GM12891 (cell line): ENCODE measurements around the gene GRK6.
A peak's percentile ranks its signal among the peaks of the same experiment; 100 is the strongest.

Source experiments
- DNase-seq: peaks from one replicate; pipeline ENCODE4 v3.0.0; 2011; ENCODE audit warnings: low spot score; ENCODE audit not compliant: insufficient read length
- FAIRE-seq: peaks from 2 replicates; lab custom pipeline; 2011; peaks lifted over from hg19 to GRCh38; lab: Jason Lieb, UNC
- PAX5 ChIP-seq: IDR thresholded peaks from 2 replicates; pipeline ENCODE4 v1.6.1; 2011; ENCODE audit warnings: low read length, moderate library complexity, mild to moderate bottlenecking; ENCODE audit not compliant: insufficient read depth, severe bottlenecking
- POLR2A ChIP-seq: IDR thresholded peaks from 2 replicates; pipeline ENCODE4 v1.6.1; 2011; ENCODE audit warnings: low read depth, low read length, control low read depth
- POLR2AphosphoS5 ChIP-seq: IDR thresholded peaks from 2 replicates; pipeline ENCODE4 v1.6.1; 2011; ENCODE audit warnings: low read depth, low read length, control low read depth
- POU2F2 ChIP-seq: IDR thresholded peaks from 2 replicates; pipeline ENCODE4 v1.6.1; 2011; ENCODE audit warnings: low read depth, mild to moderate bottlenecking, control low read depth, low read length, moderate library complexity
- SPI1 ChIP-seq: IDR thresholded peaks from 2 replicates; pipeline ENCODE4 v1.6.1; 2011; ENCODE audit warnings: low read depth, low read length, control low read depth
- TAF1 ChIP-seq: IDR thresholded peaks from 2 replicates; pipeline ENCODE4 v1.6.1; 2011; ENCODE audit warnings: low read depth, low read length, control low read depth

The GRK6 gene

DNA sequence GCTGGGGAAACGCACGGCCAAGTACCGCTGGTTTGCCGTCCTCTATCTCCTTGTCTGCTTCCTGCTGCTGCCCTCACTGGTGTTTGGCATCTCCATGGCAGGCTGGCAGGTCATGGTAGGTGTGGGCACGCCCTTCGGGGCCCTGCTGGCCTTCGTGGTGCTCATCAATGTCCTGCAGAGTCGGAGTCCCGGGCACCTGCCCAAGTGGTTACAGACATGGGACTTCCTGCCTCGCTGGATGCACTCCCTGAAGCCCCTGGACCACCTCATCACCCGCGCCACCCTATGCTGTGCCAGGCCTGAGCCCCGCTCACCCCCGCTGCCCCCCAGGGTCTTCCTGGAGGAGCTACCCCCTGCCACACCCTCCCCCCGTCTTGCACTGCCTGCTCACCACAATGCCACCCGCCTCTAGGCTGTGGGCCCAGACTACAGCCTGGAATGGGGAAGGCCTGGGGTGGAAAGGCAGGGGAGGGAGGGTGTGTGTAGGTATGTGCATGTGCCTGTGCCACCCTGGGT is 28.5 kb upstream of the GRK6 start:
- no peak for TF ChIP-seq POU2F2
- TF ChIP-seq TAF1: no peak
- no peak for TF ChIP-seq PAX5
- TF ChIP-seq POLR2A: no peak
- TF ChIP-seq SPI1: no peak
- no peak for TF ChIP-seq POLR2AphosphoS5
- DNase-seq (no peak), FAIRE-seq (no peak)

GRCh38 chr5:177399997-177400868 is 26.2 kb upstream of the GRK6 start, which contains the start of gene PFN3:
TSS of gene PFN3 (minus strand) at chr5:177400661. CDS start at chr5:177400576, 85 bp downstream.
- FAIRE-seq: no peak

DNA sequence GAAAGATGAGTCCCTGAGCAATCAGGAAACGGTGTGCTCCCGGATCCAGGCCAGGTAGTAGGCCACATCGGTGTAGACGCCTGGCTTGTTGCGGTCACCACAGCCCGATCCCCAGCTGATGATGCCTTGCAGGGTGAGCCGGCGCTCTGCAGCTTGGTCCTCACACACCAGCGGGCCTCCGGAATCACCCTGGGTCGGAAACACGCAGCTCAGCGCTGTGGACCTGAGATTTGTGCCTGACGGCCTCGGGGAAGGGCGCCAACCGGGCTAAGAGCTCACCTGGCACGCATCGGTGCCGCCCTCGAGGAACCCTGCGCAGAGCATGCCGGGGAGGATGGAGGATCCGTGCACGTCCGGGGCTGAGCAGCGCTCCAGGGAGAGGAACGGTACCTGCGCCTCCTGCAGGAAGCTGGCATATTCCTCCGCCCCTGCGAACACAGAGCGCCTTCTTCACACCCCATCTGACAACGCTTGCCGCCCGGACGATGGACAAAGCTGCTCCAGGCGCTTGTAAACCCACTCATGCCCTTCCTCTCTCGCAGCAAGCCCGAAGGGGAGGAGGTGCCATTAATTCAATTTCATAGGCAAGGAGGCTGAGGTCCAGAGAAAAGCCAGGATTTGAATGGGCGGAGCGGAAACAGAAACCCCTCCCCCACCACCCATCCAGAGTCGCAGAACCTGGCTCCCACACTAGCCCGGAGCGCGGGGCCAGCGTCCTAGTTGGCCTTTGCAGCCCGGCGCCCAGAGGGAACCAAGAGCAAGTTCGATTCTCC is 24.0 kb upstream of the GRK6 start:
- TF ChIP-seq POLR2AphosphoS5 (no peak), TAF1 (no peak), PAX5 (no peak), SPI1 (no peak), POLR2A (no peak), POU2F2 (no peak)
- FAIRE-seq: peak; percentile 87
- peak; percentile 67 for DNase-seq

More at GRCh38 chr5:177399997-177400868, 26.2 kb upstream of the GRK6 start, which contains the start of gene PFN3:
- no peak for TF ChIP-seq SPI1
- no peak for TF ChIP-seq POLR2AphosphoS5
- TF ChIP-seq TAF1: no peak
- no peak for TF ChIP-seq PAX5
- no peak for TF ChIP-seq POU2F2
- TF ChIP-seq POLR2A: no peak
- DNase-seq: no peak

DNA sequence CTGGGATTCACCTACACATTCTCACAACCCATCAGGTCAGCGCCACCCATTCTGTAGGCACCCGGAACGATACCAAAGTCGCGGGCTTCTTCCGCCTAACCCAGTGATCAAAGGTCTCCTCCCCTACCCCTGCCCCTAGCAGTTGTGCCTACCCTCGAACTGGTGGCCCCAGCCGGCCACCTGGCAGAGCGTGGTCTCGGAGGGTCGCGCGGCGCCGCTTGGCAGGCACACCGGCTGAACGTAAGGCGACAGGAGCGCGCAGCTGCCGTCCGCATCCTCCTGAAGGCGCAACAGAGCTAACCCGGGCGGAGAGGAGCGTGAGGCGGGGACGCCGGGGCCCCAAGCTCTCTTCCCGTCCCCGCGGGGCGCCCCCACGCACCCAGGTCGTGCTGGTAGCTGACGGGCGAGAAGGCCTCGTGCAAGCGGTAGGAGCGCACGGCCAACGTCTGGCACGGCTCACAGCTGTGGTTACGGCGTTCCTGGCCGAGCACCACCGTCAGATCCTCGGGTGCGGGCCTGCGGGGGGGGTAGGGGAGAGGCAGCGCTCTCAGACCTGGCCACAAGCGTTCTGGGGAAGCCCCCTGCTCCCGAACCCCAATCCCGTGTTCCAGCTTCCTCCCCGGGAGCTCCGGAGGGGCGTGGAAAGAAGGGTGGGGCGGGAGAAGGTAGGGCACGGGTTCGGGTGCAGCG is 23.2 kb upstream of the GRK6 start:
- TF ChIP-seq POLR2AphosphoS5: no peak
- FAIRE-seq (no peak), DNase-seq (peak; percentile 72)

- FAIRE-seq (peak; percentile 100), DNase-seq (peak; percentile 96)
- TF ChIP-seq POLR2A (no peak), PAX5 (peak; percentile 12), TAF1 (no peak), POLR2AphosphoS5 (no peak), SPI1 (peak; percentile 34; the same call in 1 of the 2 replicates), POU2F2 (0 out of 2 replicates have a peak, but pooled peaks have one; percentile 37)
Measured at GRCh38 chr5:177403792-177404640, 22.5 kb upstream of the GRK6 start.

GRCh38 chr5:177404641-177405179 is 21.8 kb upstream of the GRK6 start:
- FAIRE-seq: peak; percentile 9
- TF ChIP-seq SPI1 (no peak), POLR2A (no peak)

DNA sequence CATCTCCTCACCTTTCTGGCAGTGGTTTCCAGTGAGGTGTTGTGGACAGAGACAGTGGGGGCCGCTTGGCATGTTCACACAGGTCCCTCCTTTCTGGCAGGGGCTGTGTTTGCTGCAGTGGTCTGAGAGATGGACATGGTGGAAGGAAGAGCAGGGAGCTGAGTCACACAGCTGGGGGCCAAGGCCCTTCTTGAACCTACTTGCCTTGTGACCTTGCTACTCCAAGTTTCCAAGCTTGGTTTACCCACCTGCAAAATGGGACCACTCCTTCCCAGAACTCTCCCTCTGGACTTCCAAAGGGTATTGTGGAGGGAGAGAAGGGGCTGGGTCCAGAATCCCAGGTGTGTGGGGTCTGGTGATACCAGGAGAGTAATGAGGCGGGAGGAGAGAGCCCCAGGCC is 21.2 kb upstream of the GRK6 start:
- DNase-seq (no peak), FAIRE-seq (no peak)
- TF ChIP-seq POU2F2 (no peak), SPI1 (no peak), TAF1 (0 out of 2 replicates have a peak, but pooled peaks have one; percentile 25)

More at GRCh38 chr5:177404641-177405179, 21.8 kb upstream of the GRK6 start:
- DNase-seq: no peak

DNA sequence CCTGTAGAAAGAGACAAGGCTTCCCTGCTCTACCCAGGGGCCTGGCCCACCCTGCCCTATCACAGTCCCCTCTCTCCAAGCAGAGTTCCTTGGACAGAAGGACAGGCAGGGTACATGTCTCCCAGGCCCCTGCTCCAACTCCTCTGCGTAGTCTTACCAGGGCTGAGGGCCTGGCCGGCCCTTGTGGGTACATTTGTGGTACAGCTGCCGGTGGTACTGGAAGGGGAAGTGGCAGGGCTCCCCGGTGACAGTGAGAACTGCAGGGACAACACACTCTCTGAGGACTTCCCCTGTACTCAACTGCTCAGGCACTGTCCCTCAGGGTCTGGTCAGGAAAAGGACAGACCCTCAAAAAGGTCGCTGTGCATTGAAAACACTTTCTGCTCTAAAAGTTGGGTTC is 20.7 kb upstream of the GRK6 start:
- no peak for DNase-seq
- peak; percentile 56 for FAIRE-seq
- TF ChIP-seq SPI1 (peak; percentile 63), POLR2A (no peak)

DNA sequence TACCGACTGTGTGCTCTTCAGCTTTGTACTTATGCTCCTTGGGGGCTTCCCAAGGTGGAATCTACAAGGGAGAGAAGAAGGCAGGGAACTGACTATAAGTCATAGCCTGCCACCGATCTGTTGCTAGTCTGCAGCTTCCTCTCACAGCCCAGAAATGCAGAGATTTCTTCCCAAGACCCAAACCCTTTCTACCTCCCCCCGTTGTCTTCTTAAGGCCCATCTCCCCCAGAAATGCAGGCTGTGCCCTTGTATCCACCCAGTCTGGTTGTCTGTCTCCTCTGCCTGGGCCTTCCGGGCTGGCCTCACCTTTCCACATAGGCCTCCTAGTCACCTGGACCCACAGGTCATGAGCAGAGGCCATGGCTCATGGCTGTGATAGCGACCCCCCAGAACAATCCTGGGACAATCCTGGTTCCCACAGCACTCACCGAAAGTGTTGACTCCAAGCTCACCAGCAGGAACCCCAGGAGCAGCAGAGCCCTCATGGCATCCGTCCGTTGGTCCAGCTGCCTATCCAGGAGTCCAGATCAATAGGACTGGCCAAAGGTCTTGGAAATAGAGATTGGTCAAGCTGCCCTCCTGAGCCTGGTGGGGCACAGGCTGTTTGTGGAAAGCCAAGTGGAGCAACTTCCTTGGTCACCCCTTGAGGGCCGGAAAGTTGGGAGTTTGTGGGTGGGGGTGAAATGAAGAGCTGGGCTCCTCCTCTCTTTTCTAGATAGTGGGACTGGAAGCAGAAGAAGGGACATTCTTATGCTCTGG is 17.3 kb upstream of the GRK6 start, which contains the start of gene F12:
TSS of gene F12 (minus strand) at position 522 of the 759 bp plus-strand sequence. CDS start at position 485, 37 bp downstream.
- DNase-seq (no peak), FAIRE-seq (peak; percentile 31)

More for the DNA sequence above, 17.3 kb upstream of the GRK6 start, which contains the start of gene F12:
- TF ChIP-seq TAF1: no peak
- no peak for TF ChIP-seq POLR2A
- TF ChIP-seq POLR2AphosphoS5: no peak
- no peak for TF ChIP-seq SPI1
- no peak for TF ChIP-seq PAX5
- no peak for TF ChIP-seq POU2F2
